CD4-positive, alpha-beta T cell (primary cell): ENCODE measurements around the gene PLCB1. TPM values are rescaled to one million over a fixed set of nuclear protein-coding genes. Genes with fewer than 3 reads are reported as not detected.

Experiments
- ATAC-seq: fragments of 200-7000 bp; cut with Tn5 transposase; one replicate; pipeline ENCODE4 v1.10.0; 2022; ENCODE audit warnings: mild to moderate bottlenecking; ENCODE audit not compliant: poor library complexity
- CTCF ChIA-PET: fragments of 350-600 bp; sonication (Branson Sonifier 250); formaldehyde crosslinking; loops from one replicate; lab custom pipeline; 2021; ENCODE audit warnings: antibody characterized with exemption, inconsistent platforms; lab: Charles Lee
- POLR2A ChIA-PET: fragments of 350-600 bp; sonication (Branson Sonifier 250); formaldehyde crosslinking; loops from one replicate; lab custom pipeline; 2021; ENCODE audit warnings: antibody characterized with exemption, inconsistent platforms; lab: Charles Lee
- DNase-seq, 14 experiments: peaks; one replicate each; pipeline ENCODE4 v3.0.0-alpha.2; 2013 to 2020; ENCODE audit warnings: mixed read lengths in 2 of 14
- H3K27ac ChIP-seq, 2 donors: one replicate each; pipeline versions ENCODE4 v1.5.1 to v1.7.0; 2013; ENCODE audit warnings: low read length in 2 of 2, low read depth in 1 of 2, mild to moderate bottlenecking in 1 of 2
- H3K27me3 ChIP-seq, 2 experiments: 1 replicate in 1 of 2; 2 replicates in 1 of 2; pipeline versions ENCODE4 v1.6.1 to v1.7.0; 2013; ENCODE audit warnings: low read length in 2 of 2, control low read depth in 1 of 2, mild to moderate bottlenecking in 1 of 2, moderate library complexity in 1 of 2; ENCODE audit not compliant: insufficient read depth in 2 of 2, control insufficient read depth in 1 of 2
- H3K36me3 ChIP-seq: one replicate; pipeline ENCODE4 v1.6.1; 2013; ENCODE audit warnings: low read length, control low read depth; ENCODE audit not compliant: insufficient read depth
- H3K4me1 ChIP-seq: one replicate; pipeline ENCODE4 v1.6.1; 2013; ENCODE audit warnings: low read length, control low read depth; ENCODE audit not compliant: insufficient read depth
- H3K4me3 ChIP-seq: one replicate; pipeline ENCODE4 v1.5.1; 2013; ENCODE audit warnings: mild to moderate bottlenecking, low read length, moderate library complexity
- H3K9me3 ChIP-seq, 2 experiments: 1 replicate in 1 of 2; 2 replicates in 1 of 2; pipeline versions ENCODE4 v1.6.1 to v1.7.0; 2013; ENCODE audit warnings: low read length in 2 of 2, mild to moderate bottlenecking in 2 of 2, control low read depth in 1 of 2, moderate library complexity in 1 of 2; ENCODE audit not compliant: control insufficient read depth in 1 of 2, insufficient read depth in 1 of 2
- H3K27ac Mint-ChIP-seq: one replicate; pipeline ENCODE4 v1.8.0; 2020; ENCODE audit warnings: mixed read lengths
- H3K27me3 Mint-ChIP-seq: one replicate; pipeline ENCODE4 v1.8.0; 2021; ENCODE audit warnings: mixed read lengths
- H3K36me3 Mint-ChIP-seq: one replicate; pipeline ENCODE4 v1.8.0; 2021; ENCODE audit warnings: low read depth, mixed read lengths
- H3K4me1 Mint-ChIP-seq: one replicate; pipeline ENCODE4 v1.8.0; 2021; ENCODE audit warnings: low read depth, mixed read lengths
- H3K4me3 Mint-ChIP-seq: one replicate; pipeline ENCODE4 v1.8.0; 2020; ENCODE audit warnings: mild to moderate bottlenecking, mixed read lengths
- H3K9me3 Mint-ChIP-seq: one replicate; pipeline ENCODE4 v1.8.0; 2020; ENCODE audit warnings: mixed read lengths
- CTCF ChIP-seq: fragments of 200-600 bp; IDR thresholded peaks from one replicate; pipeline ENCODE4 v1.8.0; 2022; ENCODE audit warnings: antibody characterized with exemption, mild to moderate bottlenecking
- intact Hi-C, 2 experiments: fragments of 100-400 bp; cut with DNase I in 1 of 2; cut with micrococcal nuclease in 1 of 2; formaldehyde crosslinking; loops; one replicate each; pipeline versions ENCODE4 v1.15.1 to v1.9.0; 2023 to 2025; cut with DNase I, micrococcal nuclease
- total RNA-seq, 174 experiments: library from RNA in 2 of 174; stranded (reverse) in 2 of 174; gene quantifications; one replicate each; pipeline ENCODE4 v1.2.3 and lab custom pipeline; 2021 to 2026

Gene PLCB1
- total RNA-seq, 2 experiments from 2014 or later, result 3.8 to 5.6 TPM

- Histone ChIP-seq H3K36me3 (no peaks in the 10 kb centered on the region), H3K27me3 (no peaks in the 10 kb centered on the region), H3K4me1 (no peaks in the 10 kb centered on the region), H3K9me3 (no peaks in the 10 kb centered on the region), H3K4me3 (no peak overlapping the region), H3K27ac (no peak overlapping the region)
- H3K4me1 Mint-ChIP-seq, result no peaks in the 10 kb centered on the region
- TF ChIP-seq CTCF, result no peak
- no peaks in the 10 kb centered on the region for H3K36me3 Mint-ChIP-seq
- ATAC-seq, result no peak
- H3K27me3 Mint-ChIP-seq, result no peaks in the 10 kb centered on the region
- H3K9me3 Mint-ChIP-seq, result no peaks in the 10 kb centered on the region
- POLR2A ChIA-PET, result no interaction called here
- DNase-seq, result no peak
- CTCF ChIA-PET, result no interaction called here
- H3K4me3 Mint-ChIP-seq, result no peak overlapping the region
- H3K27ac Mint-ChIP-seq, result no peak overlapping the region
- intact Hi-C loops, result no loop called here
These were observed 94.0 kb downstream of the PLCB1 start for GRCh38 chr20:8226106-8226505.

GRCh38 chr20:8227293-8227692 lies 95.2 kb downstream of the PLCB1 start:
- no peaks in the 10 kb centered on the region for H3K36me3 ChIP-seq
- Mint-ChIP-seq H3K4me1 (no peaks in the 10 kb centered on the region), H3K27me3 (no peaks in the 10 kb centered on the region), H3K36me3 (no peaks in the 10 kb centered on the region), H3K4me3 (no peak overlapping the region), H3K27ac (no peak overlapping the region), H3K9me3 (no peaks in the 10 kb centered on the region)
- ATAC-seq, result no peak
- H3K27ac ChIP-seq, result no peak overlapping the region
- POLR2A ChIA-PET, result no interaction called here
- H3K27me3 ChIP-seq, result no peaks in the 10 kb centered on the region
- no peak overlapping the region for H3K4me3 ChIP-seq
- no peaks in the 10 kb centered on the region for H3K4me1 ChIP-seq
- no peak for DNase-seq
- intact Hi-C loops, result no loop called here
- H3K9me3 ChIP-seq, result no peaks in the 10 kb centered on the region
- CTCF ChIA-PET, result no interaction called here
- TF ChIP-seq CTCF, result no peak

- no peak for TF ChIP-seq CTCF
- DNase-seq (no peak), ATAC-seq (no peak)
- H3K9me3 Mint-ChIP-seq, result no peaks in the 10 kb centered on the region
- H3K36me3 Mint-ChIP-seq, result no peaks in the 10 kb centered on the region
- no peak overlapping the region for H3K4me3 Mint-ChIP-seq
- ChIA-PET CTCF (no interaction called here), POLR2A (no interaction called here)
- Histone ChIP-seq H3K9me3 (no peaks in the 10 kb centered on the region), H3K4me1 (no peaks in the 10 kb centered on the region), H3K36me3 (no peaks in the 10 kb centered on the region), H3K4me3 (no peak overlapping the region), H3K27ac (no peak overlapping the region), H3K27me3 (no peaks in the 10 kb centered on the region)
- no peaks in the 10 kb centered on the region for H3K27me3 Mint-ChIP-seq
- no peaks in the 10 kb centered on the region for H3K4me1 Mint-ChIP-seq
- H3K27ac Mint-ChIP-seq, result no peak overlapping the region
- intact Hi-C loops, result no loop called here
These were observed 96.2 kb downstream of the PLCB1 start for GRCh38 chr20:8228315-8228714.
